T follicular helper cell (primary cell): ENCODE measurements around the gene FER1L5.

Source experiments
- DNase-seq: peaks from one replicate; pipeline ENCODE4 v3.0.0-alpha.2; 2020; ENCODE audit warnings: low read depth
- total RNA-seq, 2 experiments: gene quantifications; one replicate each; lab custom pipeline; 2026; lab: John Stamatoyannopoulos, UW

FER1L5 gene
- total RNA-seq: 0 to 0.06 reads per million in 2 experiments

DNA sequence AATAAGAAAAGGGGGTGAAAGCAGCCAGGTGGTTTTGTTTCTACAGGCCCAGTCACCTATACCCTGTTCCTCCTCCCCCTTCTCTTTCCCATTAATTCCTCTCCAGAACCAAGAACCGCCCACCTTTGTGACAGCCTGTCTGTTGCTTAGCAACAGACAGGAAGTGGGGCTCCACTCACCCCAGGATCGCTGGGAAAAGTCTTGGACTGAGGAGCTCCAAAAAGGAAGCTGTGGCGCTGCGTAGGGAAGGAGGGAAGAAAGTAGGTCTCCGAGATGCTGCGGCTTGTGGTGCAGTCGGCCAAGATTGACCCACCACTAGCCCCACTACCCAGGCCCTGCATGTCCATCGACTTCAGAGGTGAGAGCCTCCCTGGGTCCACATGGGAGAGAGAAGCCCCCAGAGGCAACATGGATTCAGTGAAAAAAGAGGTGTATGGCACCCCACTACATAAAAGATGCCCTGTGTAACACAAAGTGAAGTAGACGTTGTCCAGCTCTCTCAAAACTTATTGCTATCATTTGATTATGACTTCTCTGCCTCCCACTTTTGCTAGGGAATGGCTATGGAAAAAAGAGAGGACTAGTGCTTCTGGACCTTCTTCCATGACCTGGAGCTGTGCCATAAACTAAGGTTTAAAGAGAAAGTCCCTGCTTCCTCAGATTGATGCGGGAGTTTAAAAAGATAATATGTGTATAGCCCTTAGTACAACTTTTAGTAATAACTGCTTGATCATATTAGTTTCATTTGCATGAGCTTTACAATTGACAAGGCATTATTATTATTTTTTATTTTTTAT lies at the start of gene FER1L5:
Gene FER1L5, plus strand, starts transcription at position 201 of the 797 bp plus-strand sequence. Its CDS starts 73 bp downstream, at position 274.
- no peak for DNase-seq

DNA sequence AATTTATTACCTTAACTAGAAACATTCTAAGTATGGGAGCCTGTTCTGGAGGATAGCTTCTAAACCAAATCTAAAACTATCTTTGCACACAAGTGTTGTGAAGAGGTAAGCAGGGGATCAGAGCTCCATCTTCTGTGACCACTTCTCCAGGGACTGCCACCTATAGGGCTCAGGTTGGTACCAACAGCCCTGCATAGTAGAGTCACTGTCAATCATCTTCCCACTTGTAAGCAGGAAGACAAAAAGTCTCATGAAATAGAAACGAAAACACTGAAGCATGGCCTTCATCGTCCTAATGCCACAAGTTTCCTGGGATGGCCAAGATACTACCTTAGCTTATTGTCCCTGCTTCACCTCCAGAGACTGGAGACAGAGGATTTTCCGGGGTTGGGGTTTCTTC lies 48.3 kb upstream of the FER1L5 start:
- DNase-seq: no peak

DNA sequence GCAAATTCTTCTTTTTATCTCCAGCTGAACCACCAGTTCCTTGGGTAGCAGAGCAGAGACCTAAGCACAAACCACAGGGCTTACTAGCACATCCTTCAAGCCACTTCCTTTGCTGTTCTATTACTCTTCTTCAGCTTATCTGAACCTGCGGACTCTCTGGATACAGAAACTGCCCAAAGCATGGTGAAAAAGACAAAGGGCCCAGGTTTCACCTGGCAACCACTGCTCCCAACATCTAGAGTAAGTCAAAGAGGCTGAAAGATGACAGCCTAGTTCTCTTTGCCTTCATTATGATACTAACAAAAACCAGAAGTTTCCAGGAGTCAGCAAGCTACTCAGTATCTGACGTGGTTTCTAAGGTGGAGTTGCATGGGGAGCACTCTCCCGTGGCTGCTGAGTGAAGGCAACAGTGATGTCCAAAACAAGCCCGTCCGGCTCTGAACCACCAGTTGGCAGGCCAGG lies 47.8 kb upstream of the FER1L5 start:
- DNase-seq: no peak

DNA sequence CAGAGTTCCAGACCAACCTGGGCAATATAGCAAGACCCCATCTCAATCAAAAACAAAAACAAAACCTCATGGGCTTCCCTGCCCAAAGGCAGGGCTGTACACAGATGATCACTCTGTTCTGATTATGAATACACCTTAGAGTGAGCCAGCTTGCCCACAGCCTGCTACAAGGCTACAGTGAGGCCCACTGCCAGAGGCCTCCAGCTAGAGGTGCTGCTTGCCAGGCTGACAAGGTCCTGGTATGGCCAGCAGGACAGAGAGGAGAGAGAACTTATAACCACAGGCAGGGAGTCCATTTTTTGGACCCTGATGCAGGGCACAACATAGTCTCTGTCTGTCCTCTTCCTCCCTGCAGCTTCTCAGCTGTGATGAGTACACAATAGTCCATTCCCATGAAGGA lies 46.0 kb upstream of the FER1L5 start:
- DNase-seq: no peak

- no peak for DNase-seq
These were observed 42.6 kb upstream of the FER1L5 start for GRCh38 chr2:96599941-96600340.

GRCh38 chr2:96601382-96602292 lies 40.9 kb upstream of the FER1L5 start:
- no peak for DNase-seq

DNA sequence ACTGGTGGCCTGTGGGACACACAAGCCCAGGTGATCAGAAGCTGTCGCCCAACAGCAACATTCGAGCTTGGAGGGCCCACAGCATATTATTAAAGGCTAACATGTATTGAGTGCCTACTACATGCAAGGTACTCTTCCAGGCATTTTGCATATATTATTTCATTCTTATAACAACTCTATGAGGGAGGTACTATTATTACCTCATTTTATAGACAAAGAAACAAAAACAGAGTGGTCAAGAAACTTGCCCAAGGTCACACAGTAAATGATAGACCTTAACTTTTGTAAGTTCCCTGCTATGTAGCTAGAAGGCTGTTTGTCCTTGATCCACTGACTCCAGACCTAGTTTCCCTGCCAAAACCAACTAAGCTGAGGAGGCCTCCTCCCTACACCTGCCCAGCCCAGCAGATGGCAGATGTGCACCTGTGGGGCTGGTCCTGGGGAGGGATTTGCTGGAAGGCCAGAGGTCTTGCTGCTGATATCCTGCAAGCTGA lies 40.2 kb upstream of the FER1L5 start:
- DNase-seq: no peak

GRCh38 chr2:96604104-96604503 lies 38.5 kb upstream of the FER1L5 start:
- DNase-seq: no peak

DNA sequence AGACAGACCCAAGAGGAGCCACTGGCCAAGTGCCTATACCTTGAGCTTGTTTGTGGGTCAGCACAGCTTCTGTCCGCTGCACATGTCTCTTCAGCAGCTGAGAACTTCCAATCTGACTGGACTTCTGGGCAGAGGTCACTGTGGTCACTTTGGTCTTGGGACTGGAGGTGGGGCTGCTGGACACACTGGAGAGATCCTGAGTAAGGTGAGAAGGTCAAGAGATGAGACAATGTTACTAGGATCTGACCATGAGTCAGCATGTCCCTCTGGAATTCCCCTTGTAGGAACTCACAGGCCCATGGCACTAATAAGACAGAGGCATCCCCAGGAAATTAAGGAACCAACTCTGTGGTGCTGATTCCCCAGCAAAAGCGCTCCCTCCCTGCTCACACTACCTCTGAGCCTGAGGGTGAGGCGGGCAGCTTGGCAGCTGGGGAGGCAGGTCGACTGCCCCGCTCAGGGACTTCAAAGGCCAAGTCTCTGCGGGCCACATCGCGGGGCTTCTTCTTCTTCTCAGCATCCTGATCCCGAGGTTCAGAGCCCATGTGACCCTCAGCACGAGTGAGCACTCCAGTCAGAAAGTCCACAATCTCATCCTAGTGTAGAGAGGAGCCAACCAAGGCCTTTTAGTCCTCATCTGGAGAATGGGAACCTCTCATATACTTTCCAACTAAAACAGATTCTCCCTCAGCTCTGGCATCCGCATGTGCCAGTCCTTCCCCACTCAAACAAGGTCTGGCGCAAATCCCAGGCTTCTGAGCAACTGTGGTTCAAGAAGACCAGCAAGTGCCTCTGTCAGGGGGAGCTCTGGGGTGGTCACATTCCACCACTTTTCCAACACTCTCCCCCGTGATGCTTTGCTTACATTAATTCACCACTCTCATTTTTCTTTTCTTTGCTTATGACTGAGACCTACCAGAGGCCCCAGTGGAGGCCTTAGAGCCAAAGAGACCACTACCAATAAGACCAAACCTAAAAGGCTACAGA lies 33.8 kb upstream of the FER1L5 start:
- DNase-seq: no peak

DNA sequence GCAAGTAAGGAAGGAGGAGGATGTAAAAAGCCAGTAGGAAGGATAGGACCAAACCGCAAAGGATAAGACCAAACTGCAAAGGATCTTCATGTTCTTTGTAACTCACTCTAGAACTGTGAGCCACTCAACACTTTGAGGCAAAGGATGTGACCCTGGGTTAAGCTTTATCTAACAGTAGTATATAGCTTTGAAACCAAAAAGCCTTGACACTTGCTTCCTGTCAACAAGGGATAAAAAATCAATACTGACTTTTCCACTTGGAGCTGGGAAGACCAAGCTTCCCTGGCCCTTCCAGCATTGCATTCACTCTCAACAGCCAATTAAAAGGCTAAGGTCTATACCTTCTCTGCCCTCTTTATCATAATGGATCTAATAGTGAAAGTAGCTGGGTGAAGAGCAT lies 26.4 kb upstream of the FER1L5 start:
- DNase-seq: no peak

DNA sequence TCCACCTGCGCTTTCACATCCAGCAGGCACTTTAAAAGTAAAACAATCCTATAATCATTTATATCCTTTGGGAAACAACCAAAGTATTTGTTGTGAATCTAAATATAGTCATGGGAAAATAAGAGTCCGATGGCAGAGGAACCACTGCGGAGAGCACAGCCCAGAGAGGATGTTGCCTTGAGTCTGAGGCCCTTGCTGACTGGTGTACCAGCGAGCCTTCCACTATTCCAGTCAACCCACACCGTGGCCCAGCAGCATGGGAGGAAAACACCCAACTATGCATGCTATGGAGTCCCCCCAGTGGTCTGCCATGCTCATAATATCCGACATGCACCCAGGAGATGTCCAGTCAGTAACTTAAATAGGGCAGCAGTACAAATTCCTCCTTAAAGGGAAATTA lies 26.0 kb upstream of the FER1L5 start:
- DNase-seq: no peak

DNA sequence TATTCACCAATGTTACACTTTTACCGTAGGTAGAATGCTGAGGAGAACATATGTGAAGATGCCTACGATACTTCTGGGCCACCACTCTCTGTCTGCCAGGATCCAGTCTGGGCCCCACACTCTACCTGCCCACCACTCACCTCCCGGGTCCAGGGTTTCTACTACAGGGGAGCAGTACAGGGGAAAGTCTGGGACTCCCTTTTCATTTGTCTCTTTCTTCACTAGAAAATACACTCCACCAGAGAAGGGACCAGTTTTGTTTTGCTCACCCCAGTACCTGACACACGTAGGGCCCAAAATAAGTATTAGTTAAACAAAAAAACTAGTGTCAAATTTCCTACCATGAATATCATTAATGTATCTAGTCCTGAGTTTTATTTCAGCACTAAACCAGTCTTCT lies 25.6 kb upstream of the FER1L5 start:
- DNase-seq: no peak

GRCh38 chr2:96618596-96619283 lies 23.8 kb upstream of the FER1L5 start:
- no peak for DNase-seq

- DNase-seq: no peak
These were observed 20.0 kb upstream of the FER1L5 start for GRCh38 chr2:96622544-96622943.

- no peak for DNase-seq
These were observed 19.4 kb upstream of the FER1L5 start for GRCh38 chr2:96623116-96623515.

- no peak for DNase-seq
These were observed 16.7 kb upstream of the FER1L5 start for GRCh38 chr2:96625571-96626552.

GRCh38 chr2:96626553-96626942 lies 16.0 kb upstream of the FER1L5 start:
- no peak for DNase-seq

- no peak for DNase-seq
These were observed 10.6 kb upstream of the FER1L5 start for GRCh38 chr2:96631804-96632435.

DNA sequence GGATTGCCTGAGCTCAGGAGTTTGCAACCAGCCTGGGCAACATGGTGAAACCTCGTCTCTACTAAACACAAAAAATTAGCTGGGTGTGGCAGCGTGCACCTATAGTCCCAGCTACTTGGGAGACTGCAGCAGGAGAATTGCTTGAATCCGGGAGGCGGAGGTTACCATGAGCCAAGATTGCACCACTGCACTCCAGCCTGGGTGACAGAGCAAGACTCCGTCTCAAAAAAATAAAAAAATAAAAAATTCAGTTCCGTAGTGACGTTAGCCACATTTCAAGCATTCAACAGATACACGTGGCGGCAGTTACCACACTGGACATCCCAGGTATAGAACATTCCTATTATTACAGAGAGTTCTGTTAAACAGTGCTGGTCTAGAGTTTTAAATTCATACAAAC lies 8.9 kb upstream of the FER1L5 start:
- no peak for DNase-seq
